ENCODE measurements around the gene CDC14B. TPM values are rescaled to one million over a fixed set of nuclear protein-coding genes. Genes with fewer than 3 reads are reported as not detected.
A peak's percentile ranks its signal among the peaks of the same experiment; 100 is the strongest.

CDC14B gene
- total RNA-seq, 6 donors from 2014 or later = 6.0 to 28.5 (median 12.7) TPM

- DNase-seq (no peak), ATAC-seq (ENCODE audit: low FRiP score in 2 of 2) (no peak)
- Histone ChIP-seq H3K27me3 (no peaks in the 10 kb centered on the region), H3K36me3 (peaks cover 0 to 7% (median 1%) of the 10 kb centered on the region in 4 donors), H3K27ac (no peak overlapping the region), H3K4me1 (peaks cover 0 to 8% (median 3%) of the 10 kb centered on the region in 4 donors), H3K4me3 (no peak overlapping the region), H3K9me3 (no peaks in the 10 kb centered on the region)
- TF ChIP-seq CTCF (IDR thresholded peaks at IDR 0.05) (no peak), EP300 (IDR thresholded peaks at IDR 0.05) (no peak), POLR2A (IDR thresholded peaks at IDR 0.05) (no peak), POLR2AphosphoS5 (IDR thresholded peaks at IDR 0.05) (no peak)
- 77 to 81% methylated on average over 1 of the region's 1 CpG for WGBS, 2 donors
Observed at GRCh38 chr9:96557921-96558320, 61.7 kb downstream of the CDC14B start.

GRCh38 chr9:96556701-96557461 lies 62.8 kb downstream of the CDC14B start:
- DNase-seq (no peak), ATAC-seq (ENCODE audit: low FRiP score in 2 of 2) (peak in 1 of 2 donors; percentile 78)
- Histone ChIP-seq H3K27me3 (no peaks in the 10 kb centered on the region), H3K4me1 (peaks cover 0 to 8% (median 3%) of the 10 kb centered on the region in 4 donors), H3K9me3 (no peaks in the 10 kb centered on the region), H3K36me3 (peaks cover 0 to 3% (median 1%) of the 10 kb centered on the region in 4 donors), H3K27ac (peak overlapping the region in 2 of 4 donors; percentile 44 to 46), H3K4me3 (no peak overlapping the region)
- 81 to 84% methylated on average over 15 of the region's 15 CpGs for WGBS, 2 donors
- TF ChIP-seq POLR2A (IDR thresholded peaks at IDR 0.05) = no peak
- TF ChIP-seq POLR2AphosphoS5 (IDR thresholded peaks at IDR 0.05) = no peak
- TF ChIP-seq EP300 (IDR thresholded peaks at IDR 0.05) = no peak
- TF ChIP-seq CTCF (IDR thresholded peaks at IDR 0.05) = no peak

- TF ChIP-seq EP300 (IDR thresholded peaks at IDR 0.05) = no peak
- no peak for TF ChIP-seq POLR2A (IDR thresholded peaks at IDR 0.05)
- no peak for TF ChIP-seq CTCF (IDR thresholded peaks at IDR 0.05)
- no peak for TF ChIP-seq POLR2AphosphoS5 (IDR thresholded peaks at IDR 0.05)
- ATAC-seq (ENCODE audit: low FRiP score in 2 of 2) = peak in 1 of 2 donors; percentile 43
Observed at GRCh38 chr9:96555567-96556386, 63.9 kb downstream of the CDC14B start.

GRCh38 chr9:96554801-96555566 lies 64.7 kb downstream of the CDC14B start:
- no peak for TF ChIP-seq CTCF (IDR thresholded peaks at IDR 0.05)
- no peak for TF ChIP-seq POLR2A (IDR thresholded peaks at IDR 0.05)
- no peak for TF ChIP-seq POLR2AphosphoS5 (IDR thresholded peaks at IDR 0.05)
- TF ChIP-seq EP300 (IDR thresholded peaks at IDR 0.05) = no peak
- no peak overlapping the region for H3K27ac ChIP-seq
- no peaks in the 10 kb centered on the region for H3K27me3 ChIP-seq
- no peaks in the 10 kb centered on the region for H3K9me3 ChIP-seq
- peaks cover 0 to 8% (median 3%) of the 10 kb centered on the region in 4 donors for H3K4me1 ChIP-seq
- ATAC-seq (ENCODE audit: low FRiP score in 2 of 2) (no peak), DNase-seq (no peak)
- H3K36me3 ChIP-seq = no peaks in the 10 kb centered on the region
- no peak overlapping the region for H3K4me3 ChIP-seq
- 88 to 92% methylated on average over 8 to 10 of the region's 10 CpGs for WGBS, 2 donors

More at GRCh38 chr9:96555567-96556386, 63.9 kb downstream of the CDC14B start:
- Histone ChIP-seq H3K27ac (no peak overlapping the region), H3K4me3 (no peak overlapping the region), H3K36me3 (no peaks in the 10 kb centered on the region), H3K9me3 (no peaks in the 10 kb centered on the region), H3K27me3 (no peaks in the 10 kb centered on the region), H3K4me1 (peaks cover 0 to 8% (median 3%) of the 10 kb centered on the region in 4 donors)
- 58 to 59% methylated on average over 11 of the region's 11 CpGs for WGBS, 2 donors
- no peak for DNase-seq

Measured in upper lobe of left lung (tissue), 6 donors.